ACHN (cell line): ENCODE measurements around the gene C2orf42.
"Not testable (repeated sequence)": the region's sequence is repeated elsewhere in the genome, so short reads cannot be mapped to it uniquely, and the experiment has no call there.

Source experiments
- DNase-seq: peaks from one replicate; pipeline ENCODE4 v3.0.0-alpha.2; 2015
- in situ Hi-C: cut with HindIII; loops from 2 replicates; pipeline ENCODE4 v1.10.0; 2017; ENCODE audit warnings: low sequenced_read_pairs, low pct_ligation_motif_present, low pct_unique_long_range_greater_than_20kb

Gene C2orf42

DNA sequence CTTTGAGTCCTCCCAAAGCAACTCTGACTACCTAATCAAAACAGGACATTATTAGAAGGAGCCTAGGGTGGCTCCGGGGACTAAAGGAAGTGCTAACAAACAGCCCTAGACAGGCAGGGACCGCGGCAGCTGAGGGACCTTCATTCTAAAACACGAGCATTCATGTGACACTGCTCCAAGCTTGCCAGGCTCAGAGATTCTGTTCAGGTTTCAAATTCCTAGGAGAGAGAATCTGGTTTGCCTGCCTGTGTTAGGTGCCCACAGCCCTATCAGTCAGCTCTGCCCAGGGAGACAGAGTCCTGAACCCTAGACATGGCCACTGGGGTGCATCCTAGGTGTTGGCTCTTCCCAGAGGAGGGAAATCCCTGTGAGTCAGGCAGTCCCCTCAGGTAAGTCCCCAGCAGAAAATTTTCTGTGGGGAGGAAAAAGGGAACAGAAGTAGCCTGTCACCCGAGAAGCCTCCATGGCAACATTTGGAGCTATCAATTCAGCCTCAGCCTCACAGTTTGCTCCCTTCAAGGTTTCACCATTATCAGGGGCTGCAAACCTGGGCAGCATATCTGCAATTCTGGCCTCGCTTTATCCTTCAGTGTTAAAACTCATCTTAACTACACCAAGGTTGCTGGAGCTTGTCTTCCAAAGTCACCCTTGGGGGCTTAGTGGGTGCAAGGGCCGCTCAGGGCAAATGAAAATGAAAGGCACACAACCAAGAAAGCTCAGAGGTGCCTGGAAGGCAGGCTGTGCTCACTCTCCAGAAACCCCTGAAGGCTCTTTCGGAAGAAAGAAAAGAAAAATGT, 75.0 kb downstream of the C2orf42 start:
- in situ Hi-C loops = no loop called here
- no peak for DNase-seq

DNA sequence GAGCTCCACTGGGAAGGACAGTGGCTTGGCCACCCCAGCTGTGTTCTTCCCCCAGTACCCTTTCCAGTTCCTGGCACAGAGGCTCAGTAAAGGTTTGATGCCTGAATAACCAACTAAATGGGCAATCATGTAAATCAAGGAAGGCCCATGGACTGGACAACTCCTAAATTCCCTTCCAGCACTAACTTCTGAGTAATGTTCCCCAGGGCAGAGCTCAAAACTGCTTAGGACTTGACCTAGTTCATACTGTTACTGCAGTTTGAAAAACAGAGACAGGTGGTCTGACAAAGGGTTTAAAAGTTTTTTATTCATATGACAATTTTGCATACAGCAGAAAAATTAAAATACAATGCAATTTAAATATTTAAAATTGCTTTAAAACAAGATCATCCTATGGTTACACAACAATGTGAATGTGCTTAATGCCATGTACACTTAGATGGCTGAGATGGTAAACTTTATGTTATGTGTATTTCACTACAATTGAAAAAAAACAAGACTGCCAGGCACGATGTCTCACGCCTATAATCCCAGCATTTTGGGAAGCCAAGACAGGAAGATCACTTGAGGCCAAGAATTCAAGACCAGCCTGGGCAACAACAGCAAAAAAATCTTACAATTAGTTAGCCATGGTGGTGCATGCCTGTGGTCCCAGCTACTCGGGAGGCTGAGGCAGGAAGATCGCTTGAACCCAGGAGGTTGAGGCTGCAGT, 77.3 kb downstream of the C2orf42 start:
- in situ Hi-C loops = no loop called here
- DNase-seq = no peak

DNA sequence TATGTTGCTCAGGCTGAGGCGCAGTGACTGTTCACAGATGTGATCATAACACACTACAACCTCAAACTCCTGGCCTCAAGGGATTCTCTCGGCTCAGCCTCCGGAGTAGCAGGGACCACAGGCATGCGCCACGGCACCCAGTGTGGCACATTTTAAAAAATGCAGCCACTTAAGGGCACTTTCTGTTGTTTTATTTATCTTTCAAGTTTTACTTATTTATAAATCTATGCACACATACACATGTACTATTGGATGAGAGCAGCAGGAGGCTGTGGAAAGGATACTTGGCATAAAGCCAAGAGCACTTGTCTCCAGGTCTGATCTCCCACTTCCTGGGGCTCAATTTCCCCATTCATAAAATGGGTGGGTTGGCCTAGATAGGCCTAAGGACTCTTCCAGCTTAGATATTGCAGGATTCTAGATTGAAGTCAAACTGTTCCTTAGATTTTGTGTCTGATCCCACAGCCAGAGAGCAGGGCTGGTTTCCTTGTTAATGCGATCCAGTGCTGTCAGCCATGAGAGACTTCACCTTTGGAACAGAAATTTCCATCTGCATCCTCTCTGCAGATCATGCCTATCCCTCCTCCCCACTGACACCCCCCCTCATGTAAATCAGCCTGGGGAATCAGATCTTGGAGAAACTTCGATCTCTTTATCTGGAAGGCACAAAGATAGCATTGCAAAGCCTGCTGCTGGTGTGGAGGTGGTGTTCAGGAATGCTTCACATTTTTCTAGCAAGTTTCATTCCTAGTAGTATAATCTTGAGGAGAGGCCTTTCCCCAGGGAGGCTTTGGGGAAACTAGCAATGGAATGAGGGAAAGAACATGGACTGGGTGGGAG, 78.8 kb downstream of the C2orf42 start:
- in situ Hi-C loops = no loop called here
- peak; percentile 61 for DNase-seq

DNA sequence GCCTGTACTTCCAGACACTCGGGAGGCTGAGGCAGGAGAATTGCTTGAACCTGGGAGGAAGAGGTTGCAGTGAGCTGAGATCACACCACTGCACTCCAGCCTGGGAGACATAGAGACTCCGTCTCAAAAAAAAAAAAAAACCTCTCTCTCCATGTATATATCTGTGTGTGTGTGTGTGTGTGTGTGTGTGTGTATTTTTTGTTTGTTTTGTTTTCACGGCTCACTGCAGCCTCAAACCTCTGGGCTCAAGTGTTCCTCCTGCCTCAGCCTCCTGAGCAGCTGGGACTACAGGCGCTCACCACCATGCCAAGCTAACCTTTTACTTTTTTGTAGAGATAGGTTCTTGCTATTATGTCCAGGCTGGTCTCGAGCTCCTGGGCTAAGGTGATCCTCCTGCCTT, 80.4 kb downstream of the C2orf42 start:
- DNase-seq, in situ Hi-C loops: not testable (repeated sequence)

DNA sequence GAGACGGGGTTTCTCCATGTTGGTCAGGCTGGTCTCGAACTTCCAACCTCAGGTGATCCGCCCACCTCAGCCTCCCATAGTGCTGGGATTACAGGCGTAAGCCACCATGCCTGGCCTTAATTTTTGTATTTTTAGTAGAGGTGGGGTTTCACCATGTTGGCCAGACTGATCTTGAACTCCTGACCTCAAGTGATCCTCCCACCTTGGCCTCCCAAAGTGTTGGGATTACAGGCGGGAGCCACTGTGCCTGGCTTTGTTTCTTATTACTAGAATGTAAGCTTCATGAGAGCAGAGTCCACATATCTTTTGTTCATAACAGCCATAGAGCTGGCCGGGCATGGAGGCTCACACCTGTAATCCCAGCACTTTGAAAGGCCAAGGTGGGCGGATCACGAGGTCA, 84.7 kb downstream of the C2orf42 start:
- in situ Hi-C loops, DNase-seq: not testable (repeated sequence)

DNA sequence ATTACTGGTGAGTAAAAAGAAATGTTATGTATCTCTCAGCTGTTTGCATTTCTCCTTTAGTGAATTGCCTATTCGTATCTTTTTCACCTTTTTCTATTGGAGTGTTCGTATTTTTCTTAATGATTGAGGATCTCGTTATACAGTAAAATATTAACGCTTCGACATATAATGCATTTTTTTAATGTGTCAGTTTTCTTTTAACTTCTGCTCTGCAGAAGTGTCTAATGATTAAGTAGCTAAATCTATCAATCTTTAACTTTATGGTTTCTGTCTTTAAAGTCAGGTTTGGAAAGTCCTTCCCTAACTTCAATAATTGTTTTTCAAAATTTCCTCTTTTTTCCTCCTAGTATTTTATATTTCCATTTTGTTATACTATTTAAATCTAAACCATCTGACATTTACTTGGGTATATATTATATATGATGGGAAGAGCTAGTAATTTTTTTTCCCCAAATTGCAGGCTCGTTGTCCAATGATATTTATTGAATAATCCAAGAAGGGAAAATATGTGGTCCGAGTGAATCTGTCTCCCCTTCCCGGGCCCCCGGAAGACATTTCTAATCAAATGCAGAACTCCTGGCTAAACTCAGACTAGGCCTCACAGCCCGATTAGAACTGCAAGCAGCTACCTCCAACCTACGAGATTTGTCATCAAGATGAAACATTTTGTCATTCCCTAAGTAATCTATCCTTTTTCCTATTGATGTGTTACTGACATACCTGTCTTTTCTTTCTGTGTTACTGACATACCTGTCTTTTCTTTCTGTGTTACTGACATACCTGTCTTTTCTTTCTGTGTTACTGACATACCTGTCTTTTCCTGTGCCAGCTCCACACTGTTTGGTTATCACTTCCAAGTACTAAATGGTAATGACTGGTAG, 86.3 kb downstream of the C2orf42 start:
- in situ Hi-C loops = no loop called here
- DNase-seq = peak; percentile 87

DNA sequence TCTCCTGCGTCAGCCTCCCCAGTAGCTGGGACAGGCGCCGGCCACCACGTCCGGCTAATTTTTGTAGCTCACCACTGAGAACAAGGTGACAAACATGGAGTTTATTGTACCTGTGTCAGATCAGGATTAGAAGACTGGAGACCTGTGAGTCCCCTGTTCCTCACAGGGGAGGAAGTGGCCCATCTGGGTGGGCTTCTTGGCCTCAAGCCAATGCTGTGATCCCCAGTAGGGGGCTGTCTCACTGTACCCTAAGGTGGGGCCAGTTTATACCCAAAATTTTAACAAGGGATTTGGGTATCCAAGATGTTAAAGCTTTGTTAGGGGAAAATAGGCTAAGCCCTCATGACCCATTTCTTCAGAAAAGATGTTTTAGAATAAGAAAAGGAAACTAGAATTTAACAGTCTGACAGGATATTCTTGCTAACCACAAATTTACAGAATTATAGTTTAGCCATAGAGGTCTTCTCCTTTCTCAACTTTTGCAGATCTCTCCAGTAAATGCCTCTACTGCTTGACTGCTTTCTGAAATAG, 87.2 kb downstream of the C2orf42 start:
- DNase-seq = no peak
- in situ Hi-C loops = no loop called here

DNA sequence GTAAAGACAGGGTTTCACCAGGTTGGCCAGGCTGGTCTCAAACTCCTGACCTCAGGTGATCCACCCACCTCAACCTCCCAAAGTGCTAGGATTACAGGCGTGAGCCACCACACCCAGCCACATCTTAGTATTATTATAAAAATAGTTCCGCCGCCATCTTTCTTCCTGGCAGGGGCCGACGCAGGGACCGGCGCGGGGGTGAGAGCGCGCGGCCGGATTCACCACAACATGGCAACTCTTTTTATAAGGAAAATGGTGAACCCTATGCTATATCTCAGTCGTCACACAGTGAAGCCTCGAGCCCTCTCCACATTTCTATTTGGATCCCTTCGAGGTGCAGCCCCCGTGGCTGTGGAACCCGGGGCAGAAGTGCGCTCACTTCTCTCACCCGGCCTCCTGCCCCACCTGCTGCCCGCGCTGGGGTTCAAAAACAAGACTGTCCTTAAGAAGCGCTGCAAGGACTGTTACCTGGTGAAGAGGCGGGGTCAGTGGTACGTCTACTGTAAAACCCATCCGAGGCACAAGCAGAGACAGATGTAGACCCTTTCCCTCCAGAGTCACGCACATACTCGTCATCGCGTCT, 88.4 kb downstream of the C2orf42 start:
- in situ Hi-C loops, DNase-seq: not testable (repeated sequence)

DNA sequence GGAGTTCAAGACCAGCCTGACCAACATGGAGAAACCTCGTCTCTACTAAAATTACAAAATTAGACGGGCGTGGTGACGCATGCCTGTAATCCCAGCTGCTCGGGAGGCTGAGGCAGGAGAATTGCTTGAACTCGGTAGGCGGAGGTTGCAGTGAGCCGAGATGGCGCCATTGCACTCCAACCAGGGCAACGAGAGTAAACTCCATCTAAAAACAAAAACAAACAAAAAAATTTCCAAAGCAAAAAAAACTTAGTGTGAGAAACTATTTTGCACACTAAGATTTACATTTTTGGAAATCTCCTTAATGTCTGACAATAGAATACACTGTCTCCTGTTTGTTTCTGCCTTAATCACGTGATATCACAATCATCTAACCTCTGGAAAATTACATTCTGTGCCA, 89.1 kb downstream of the C2orf42 start:
- in situ Hi-C loops, DNase-seq: not testable (repeated sequence)

DNA sequence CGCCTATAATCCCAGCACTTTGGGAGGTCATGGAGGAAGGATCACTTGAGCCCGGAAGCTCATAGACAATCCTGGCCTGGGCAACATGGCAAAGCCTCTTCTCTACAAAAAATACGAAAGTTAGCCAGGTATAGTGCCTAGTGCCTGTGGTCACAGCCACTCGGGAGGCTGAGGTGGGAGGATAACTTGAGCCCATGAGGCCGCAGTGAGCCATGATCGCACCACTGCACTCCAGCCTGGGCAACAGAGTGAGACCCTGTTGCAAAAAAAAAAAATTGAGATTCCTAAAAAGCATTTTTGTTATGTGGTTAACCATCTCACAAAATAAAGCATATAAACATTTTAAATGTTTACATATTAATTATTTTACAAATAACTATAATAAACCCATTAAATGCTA, 89.6 kb downstream of the C2orf42 start:
- no peak for DNase-seq
- in situ Hi-C loops = no loop called here
